ENCODE results near the gene SCYGR3.

Gene SCYGR3, protein sequence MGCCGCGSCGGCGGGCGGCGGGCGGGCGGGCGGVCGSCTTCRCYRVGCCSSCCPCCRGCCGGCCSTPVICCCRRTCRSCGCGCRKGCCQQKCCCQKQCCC

DNA sequence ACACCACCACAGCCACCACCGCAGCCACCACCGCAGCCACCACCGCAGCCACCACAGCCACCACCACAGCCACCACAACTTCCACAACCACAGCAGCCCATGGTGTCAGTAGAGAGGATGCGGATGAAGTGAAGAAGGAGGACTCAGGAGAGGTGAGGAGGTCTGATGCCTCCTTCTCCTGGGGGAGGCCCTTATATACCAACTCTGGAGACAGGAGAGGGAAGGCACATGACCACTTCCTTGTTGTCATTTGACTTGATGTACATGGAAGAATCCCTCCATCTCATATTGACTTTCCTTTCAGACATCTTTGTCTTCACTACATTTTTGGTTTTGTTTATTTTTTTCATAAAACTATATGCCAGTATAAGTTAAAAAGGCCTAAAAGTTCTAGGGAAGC lies at the start of gene SCYGR3:
Gene SCYGR3 (minus strand): TSS at position 101 of the 400 bp plus-strand sequence. CDS start 0 bp downstream, at position 101.
- no peak for DNase-seq

DNA sequence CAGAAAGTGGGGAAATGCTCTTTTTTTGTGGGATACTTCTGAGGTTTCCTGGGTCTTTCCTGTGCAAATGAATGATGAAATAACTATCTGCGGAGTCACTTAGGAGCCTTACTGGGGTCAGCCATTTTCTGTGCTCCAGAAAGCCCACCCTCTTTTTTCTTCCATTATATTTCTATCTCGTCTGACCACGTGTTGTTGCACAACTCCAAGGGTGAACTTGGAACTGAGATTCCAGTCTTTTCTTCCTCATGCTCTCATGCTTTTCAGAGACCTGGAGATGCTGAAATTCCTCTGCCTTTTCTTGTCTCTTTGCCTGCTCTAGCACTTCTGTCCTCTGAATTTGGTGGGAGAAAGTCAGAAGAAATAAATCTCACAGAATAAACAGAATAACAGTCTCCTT lies 47.2 kb upstream of the SCYGR3 start:
- DNase-seq, result no peak

DNA sequence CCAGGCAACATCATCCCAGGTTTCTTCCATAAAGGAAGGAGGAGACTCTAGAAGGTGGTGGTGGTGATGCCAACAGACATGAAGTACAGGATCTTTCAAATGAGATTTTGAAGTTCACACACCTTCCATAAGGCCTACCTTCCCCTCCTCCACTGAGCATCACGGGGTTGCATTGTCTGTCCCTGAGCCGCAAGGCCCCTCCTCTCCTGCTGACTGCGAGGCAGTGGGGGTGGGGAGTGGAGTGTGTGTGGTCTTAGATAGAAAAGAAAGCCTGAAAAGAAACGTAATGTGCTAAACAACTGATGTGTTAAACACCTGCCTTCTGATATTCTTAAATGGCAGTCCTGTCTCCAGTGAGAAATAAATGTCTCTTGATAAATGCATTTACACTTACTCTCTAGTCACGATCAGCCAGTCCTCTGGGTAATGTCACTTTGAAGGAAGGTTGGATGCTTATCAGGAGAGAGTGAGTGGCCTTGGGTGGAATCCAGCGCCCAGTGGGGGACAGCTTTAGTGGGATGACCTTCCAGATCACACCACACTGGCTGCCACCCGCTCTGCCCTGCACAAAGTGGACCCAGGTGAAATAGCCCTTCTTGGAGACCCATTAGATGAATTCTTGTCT lies 46.5 kb upstream of the SCYGR3 start:
- no peak for DNase-seq

DNA sequence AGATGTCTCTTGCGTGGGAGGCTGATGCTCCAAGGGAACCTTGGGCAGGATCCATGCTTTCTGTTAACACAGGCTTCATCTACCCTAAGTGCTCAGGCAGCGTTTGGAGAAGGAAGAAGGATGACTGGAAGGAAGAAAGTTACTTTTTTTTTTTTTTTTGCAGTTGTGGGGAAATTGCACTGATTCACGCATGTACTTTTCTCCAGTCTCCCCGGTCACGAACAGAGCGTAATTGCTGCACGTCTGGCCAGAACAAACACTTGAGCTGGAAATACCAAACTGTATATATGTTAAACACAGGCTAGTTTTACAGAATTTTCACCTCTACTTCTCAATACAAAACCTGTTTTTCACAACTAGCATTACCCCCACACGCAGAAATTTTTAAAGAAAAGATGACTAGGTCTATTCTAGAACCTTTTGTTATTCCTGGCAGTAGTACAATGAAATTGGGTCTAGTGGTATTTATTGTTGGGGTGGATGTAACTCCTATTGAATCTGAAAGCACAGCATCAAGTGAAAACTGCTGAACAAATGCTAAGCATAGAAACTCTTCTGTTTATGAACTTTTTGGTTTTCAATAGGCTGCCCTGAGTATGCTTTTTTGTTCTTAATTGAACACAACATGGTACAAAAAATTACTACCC lies 42.7 kb upstream of the SCYGR3 start:
- DNase-seq, result peak; percentile 5

DNA sequence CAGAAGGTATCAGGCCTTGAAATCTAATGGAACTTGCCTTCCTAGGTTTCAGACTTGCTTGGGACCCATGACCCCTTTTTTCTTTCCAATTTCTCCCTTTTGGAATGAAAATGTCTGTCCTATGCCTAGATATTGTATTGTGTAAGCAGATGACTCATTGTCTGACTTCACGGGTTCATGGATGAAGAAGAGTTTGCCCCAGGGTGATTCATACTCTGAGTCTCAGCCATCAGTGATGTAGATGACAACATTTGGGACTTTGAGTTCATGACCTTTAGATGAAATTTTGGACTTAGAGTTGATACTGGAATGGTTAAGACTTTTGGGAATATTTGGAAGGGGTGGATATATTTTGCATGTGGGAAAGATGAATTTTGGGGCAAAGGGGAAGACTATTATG lies 40.8 kb upstream of the SCYGR3 start:
- DNase-seq, result peak; percentile 92

DNA sequence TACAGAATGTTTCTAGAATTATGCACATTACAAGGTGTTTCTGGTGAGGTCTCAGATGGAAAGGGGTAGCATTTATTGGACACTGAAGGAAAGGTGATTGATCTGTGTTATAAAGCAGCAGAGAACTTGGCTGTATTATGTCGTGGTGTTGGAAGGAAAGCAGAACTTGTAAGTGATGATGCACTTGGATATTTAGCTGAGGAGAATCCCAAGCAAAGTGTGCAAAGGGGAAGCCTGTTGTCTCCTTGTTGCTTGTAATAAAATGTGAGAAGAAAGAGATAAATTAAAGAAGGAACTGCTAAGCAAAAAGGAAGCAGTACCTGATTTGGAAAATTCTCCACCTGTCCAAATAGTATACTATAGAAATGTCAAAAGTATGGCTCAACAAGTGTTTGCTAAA lies 39.8 kb upstream of the SCYGR3 start:
- DNase-seq, result peak; percentile 12

DNA sequence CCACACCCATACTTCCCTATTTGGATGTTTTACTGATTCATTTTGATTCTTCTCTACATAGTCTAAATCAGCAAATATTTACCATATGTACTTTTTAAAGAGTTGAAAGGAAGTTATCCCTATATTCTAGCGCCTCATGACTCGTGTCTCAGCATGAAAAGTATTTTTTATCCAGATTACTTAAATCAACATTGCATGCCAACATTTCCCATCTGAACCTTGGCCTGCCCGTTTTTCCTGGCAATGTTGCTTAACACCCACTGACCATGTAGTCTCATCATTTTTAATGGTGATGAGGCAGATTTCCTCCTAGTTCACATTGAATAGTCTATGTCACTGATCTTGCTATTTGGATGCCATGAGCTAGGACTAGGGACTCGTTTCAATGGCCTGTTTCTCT lies 38.8 kb upstream of the SCYGR3 start:
- DNase-seq, result peak; percentile 38

DNA sequence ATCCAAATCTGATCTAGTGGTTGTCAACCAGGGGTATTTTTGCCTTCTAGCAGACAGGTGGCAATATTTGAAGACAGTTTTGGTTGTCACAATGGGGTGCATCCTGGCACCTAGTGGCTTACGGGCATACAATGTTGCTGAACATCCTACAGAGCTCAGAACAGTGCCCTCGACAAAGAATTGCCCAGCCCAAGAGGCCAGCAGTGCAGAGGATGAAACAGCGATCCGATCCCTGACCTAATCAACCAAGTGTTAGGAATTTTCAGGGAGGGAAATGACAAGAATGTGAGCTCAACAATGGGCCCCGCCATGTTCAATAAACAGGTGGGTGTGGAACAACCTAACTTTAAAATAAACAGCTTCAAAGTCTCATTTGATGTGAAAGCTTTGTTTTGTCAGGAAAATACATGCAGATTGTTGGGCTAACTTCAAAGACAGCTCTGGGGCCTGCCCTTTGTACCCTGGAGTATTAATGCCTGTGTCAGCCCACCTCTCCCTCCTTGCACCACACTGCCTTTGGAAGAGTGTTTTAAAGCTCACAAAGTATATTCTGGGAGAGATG lies 29.4 kb upstream of the SCYGR3 start:
- DNase-seq, result no peak

DNA sequence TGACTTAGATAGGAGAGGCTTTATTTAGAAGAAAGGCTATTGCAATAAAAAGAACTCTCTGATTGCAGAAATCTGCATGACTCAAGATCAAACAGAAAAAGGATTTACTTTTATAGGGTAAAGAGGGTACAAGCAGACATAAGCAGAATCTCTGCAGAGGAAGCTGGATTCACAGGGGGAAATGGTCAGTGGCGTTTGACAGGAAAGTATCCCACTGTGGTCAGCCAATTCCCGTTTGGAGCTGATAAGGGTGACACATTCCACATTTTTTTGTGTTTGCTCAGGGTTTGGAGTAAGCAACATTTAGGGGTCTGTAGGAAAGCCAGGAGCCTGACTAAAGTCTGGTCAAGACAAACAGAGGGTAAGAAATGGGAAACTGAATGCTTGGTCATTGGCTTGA lies 28.0 kb upstream of the SCYGR3 start:
- DNase-seq, result no peak

DNA sequence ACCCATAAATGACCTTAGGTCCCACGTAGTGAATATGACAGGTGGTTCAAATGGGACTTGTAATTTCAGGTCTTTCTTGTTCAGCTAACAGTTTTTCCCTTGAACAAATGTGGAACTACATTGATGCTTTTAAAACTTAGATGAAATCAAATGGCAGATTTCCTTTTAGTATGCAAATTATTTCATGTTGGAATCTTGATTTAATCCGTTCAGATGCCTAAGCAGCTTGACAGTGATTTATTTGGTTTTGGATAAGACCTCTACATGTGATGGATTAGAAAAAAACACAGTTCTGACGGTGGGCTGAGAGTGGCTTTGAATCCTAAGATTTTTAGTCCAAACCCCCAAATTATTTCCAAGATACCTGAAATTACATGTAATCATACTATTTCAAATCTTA lies 19.6 kb upstream of the SCYGR3 start:
- DNase-seq, result no peak

DNA sequence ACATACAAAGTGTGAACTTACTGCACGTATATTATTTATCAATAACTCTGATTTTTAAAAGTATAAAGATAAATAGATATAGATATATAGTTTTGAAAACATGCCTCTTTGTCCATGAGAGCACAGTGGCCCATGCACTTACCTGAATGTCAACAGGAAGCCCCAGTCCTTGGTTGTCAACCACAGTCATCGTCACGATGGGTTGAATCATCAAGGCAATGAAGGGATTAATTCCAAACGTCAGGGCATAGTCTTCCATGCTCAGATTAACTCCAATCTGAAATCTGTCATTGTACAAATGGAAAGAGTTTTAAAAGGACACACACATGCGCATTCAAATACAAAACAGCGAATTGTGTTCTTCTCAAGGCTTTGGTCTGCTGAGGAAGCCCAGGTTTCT lies 18.2 kb upstream of the SCYGR3 start:
- no peak for DNase-seq

DNA sequence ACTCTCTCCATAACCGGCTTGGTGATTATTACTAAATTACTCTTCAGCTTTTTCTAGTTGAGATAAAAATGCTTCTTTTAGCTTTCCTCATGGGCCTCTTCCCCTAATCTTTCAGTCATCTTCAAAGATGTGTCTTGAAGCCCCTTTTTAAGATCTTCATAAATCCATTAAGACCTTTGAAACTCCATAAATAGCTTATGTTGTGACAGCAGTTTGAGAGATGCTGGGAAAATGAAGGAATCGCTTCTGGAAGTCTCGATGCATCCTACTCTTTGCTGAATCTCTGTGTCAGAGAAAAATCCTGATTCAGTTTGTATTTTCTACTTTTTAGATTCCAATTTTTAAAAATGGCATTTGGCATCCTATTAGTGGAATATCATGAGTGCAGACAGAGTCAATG lies 15.7 kb upstream of the SCYGR3 start:
- DNase-seq, result no peak

DNA sequence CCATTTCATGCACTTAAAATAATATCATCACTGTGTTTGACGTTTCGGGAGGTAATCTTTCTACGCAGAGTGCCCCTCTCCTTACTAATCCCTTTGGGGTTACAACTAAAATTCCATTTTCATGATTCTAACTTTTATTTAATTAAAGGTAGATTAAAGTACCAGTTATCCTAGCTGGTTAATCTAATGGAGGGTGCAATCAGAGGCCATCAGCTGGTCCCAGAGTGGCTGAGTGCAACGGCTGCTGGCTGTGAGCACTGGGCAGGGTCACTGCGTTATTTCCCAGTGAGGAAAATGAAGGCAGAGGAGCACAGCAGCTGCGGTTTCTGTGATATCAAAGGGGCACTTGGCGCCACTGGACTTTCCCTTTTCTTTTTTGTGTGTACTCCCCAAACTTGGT lies 14.8 kb upstream of the SCYGR3 start:
- DNase-seq, result no peak

DNA sequence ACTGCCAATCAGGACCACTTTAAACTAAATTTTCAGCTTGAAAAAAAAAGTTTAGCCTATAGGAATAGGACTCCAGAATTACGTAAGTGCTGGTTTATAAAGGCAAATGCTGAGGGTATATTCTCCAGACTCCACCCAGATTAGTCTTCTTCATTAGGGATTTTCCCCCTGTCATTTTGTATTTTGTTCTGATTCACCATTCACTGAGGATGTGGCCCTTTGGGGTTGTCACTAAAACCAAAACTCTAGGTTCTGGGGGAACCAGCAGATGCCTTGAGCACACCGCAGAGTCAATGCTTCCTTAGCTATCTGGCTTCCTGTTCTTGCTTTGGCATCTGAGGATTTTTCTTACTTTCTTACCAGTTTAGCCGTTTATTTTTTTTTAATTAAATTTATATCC lies 13.1 kb upstream of the SCYGR3 start:
- DNase-seq, result peak; percentile 44

DNA sequence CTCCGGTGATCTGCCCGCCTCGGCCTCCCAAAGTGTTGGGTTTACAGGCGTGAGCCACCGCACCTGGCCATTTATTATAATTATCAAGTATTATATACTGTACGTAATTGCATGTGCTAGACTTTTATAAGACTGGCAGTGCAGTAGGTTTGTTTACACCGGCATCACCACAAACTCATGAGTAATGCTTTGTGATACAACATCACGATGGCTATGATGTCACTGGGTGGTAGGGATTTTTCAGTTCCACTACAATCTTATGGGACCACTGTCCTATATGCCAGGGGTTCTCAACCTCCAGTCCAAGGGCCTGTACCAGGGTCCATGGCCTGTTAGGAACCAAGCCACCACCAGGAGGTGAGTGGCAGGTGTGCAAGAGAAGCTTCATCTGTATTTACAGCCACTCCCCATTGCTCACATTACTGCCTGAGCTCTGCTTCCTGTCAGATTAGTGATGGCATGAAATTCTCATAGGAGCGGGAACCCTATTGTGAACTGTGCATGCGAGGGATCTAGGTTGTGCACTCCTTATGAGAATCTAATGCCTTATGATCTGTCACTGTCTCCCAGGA lies 12.0 kb upstream of the SCYGR3 start:
- peak; percentile 7 for DNase-seq

DNA sequence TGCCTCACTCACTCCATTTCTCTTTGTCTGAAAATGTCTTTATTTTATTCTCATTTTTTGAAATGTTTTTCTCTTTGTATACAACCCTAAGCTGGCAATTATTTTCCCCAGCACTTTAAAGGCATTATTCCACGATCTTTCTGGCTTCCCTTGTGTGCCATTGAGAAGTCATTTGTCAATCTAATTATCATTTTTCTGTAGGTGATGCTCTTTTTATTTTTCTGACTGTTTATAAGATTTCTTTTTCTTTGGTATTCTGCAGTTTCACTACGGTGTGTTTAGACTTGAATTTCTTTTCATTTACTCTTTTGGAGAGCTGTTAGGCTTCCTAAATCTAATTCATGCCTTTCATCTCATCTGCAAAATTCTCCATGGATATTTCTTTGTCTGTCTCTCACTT lies 10.8 kb upstream of the SCYGR3 start:
- DNase-seq, result no peak

DNA sequence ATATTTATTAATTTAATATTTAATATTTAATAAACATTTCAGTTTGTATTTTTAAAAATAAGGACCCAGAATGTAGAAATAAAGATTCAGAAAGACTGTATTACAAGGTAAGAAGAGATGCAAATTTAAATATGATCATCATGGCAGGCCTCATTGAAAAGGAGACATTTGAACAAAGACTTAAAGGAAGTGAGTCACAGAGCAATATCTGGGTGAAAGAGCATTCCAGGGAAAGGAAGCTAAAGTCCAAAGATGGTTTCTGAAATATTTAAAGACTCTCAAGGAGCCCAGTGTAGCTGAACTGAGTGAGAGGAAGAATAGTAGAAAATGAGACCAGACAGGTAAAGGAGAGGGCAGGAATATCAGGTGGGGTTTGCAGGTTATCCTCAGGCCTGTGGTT lies 8.6 kb upstream of the SCYGR3 start:
- DNase-seq, result no peak

DNA sequence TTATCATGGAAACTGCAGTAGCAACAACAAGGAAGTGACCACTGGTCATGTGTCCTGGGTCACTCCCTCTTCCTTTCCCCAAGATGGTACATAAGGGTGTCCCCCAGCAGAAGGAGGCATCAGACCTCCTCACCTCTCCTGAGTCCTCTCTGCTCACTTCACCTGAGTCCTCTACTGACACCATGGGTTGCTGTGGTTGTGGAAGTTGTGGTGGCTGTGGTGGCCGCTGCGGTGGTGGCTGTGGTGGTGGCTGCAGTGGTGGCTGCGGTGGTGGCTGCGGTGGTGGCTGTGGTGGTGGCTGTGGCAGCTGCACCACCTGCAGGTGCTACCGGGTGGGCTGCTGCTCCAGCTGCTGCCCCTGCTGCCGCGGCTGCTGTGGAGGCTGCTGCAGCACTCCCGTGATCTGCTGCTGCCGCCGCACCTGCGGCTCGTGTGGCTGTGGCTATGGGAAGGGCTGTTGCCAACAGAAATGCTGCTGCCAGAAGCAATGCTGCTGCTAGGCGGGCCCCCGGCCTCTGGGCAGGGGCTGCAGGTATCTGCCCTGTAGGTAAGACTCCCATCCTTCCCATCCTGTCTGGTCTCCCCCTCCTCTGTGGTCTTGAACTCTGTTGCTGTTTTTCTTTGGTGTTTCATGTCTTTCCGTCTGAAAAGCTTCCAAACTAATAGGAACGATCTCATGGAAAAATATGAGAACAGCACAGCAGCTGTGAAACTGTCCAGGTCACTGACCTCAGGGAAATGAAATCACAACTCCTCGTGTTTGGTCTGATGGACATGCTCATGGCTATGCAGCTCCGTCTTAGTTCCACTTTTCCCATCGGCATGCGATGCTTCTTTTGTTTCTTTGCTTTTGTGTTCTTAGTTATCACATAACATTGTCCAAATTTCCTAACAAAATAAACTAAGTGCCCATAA lies 2.9 kb upstream of the SCYGR3 start, which contains the start of gene SCYGR4:
Gene SCYGR4 (plus strand): TSS at position 183 of the 915 bp plus-strand sequence. CDS start 0 bp downstream, at position 183.
- DNase-seq, result no peak

DNA sequence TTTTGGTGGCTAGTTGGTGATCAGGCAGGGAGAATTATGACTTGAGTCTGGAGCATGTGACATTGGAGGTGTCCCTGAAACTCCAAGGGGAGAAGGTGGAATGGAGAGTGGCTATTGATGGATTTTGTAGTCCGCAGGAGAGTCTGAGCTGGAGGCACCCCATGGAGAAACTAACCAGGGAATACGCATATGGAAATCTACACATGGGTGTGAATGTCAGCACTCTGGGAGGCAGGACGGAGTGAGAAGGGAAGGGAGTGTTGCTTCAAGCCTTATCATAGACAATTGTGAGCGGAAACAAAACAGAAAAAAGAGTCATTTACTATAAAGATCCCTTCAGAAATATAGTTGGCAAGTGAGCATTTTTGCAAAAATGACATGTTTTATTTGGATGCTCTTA lies 2.0 kb upstream of the SCYGR3 start:
- no peak for DNase-seq

DNA sequence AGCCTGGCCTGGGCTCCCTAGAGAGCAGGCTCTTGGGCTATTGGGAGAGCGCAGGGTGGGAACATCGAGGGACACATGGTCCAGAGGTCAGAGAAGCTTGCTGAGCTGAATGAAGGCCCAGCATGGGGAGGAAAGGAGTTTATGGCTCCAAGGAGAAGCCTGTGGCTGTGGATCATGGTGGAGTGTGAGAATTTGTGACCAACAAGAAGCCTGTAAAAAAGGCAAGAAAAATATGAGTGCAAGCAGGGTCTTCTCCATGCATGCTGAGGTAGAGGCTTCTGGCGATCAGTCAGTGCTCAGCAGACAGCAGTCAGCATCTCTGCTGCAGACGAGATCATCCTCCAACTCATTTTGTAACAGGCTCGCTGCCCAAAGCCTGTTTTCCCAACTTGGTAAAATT lies 1.3 kb upstream of the SCYGR3 start:
- DNase-seq, result no peak

DNA sequence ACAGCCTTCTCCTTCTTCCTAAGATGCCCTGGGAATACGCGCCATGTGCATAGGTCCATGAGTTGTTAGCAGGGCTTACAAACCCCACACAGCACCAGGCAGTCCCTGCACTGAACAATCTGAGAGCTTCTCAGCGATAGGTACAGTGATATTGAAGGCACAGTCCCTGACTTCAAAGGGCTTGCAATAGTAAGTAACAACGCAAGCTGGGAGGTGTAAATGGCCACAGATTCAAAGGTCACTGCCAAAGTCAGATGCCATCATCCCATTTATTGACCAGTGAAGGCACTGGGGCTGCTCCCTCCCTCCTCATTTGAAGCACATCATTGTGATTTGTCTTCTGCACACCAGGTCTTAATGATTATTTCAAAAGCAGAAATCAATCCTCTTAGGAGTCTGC lies 541 bp upstream of the SCYGR3 start:
- DNase-seq, result no peak

DNA sequence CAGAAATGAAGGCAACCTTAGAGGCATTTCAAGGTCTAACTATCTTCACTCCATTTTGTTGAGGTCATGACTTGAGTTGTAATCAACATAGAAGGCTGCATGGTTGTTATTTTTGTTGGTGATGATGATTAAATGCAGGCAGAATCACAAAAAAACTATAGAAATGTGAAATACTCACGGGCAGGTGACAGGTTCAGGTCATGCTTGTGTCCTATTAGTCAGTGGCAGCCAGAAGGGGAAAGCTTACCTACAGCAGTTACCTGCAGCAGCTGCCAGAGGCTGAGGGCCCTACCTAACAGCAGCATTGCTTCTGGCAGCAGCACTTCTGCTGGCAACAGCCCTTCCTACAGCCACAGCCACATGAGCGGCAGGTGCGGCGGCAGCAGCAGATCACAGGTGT lies 394 bp downstream of the SCYGR3 start:
- no peak for DNase-seq

DNA sequence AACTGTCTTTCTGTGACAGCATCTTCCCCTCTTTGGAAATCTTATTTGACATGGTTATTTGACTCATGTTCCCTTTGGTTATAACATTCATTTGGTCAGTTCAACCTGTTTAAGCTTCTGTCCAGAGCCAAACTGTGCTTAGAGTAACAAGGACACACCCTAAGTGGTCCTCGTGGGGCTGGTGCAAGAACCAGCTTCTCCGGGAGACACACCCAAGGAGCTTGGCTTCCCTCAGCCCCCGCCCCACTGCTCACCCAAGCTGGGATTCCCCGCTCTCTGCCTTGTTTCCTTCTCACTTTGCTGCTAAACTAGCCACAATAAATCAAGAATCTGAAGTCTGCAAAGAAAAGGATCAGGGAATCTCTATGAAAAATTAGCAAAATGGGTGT lies 1.4 kb downstream of the SCYGR3 start:
- DNase-seq, result no peak

All from inflammatory macrophage treated with lipopolysaccharide for 4 hours (primary cell).